ENCODE measurements around the gene APOL6.
A peak's percentile ranks its signal among the peaks of the same experiment; 100 is the strongest.
"Not testable (repeated sequence)": the region's sequence is repeated elsewhere in the genome, so short reads cannot be mapped to it uniquely, and the experiment has no call there.

Gene APOL6

DNA sequence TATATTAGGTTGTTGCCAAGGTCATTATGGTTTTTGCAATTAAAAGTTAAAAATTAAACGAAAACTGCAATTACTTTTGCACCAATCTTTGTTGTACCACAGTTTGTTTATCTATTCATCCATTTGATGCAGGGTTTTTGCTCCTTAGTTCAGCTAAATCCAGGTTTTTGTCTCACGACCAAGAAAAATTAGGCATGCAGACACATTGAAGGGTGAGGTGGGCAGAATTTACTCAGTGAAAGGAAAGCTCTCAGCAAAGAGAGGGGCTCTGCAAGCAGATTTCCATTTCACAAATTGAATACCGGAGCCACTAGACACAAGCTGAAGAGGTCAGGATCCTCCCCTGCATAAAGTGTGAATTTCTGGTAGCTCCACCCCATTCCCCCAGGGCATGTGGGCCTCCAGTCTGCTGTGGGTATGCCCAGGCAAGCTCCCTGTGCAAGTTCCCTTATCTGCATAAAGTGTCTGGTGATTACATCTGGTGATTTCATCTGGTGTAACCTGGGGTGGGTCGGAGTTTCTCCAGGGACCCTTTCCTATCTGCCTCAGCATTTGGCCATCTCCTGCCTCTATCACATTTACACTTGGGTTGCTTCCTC is 33.3 kb downstream of the APOL6 start:
- no peak for DNase-seq

- DNase-seq = no peak
Measured at GRCh38 chr22:35683560-35683959, 35.3 kb downstream of the APOL6 start.

DNA sequence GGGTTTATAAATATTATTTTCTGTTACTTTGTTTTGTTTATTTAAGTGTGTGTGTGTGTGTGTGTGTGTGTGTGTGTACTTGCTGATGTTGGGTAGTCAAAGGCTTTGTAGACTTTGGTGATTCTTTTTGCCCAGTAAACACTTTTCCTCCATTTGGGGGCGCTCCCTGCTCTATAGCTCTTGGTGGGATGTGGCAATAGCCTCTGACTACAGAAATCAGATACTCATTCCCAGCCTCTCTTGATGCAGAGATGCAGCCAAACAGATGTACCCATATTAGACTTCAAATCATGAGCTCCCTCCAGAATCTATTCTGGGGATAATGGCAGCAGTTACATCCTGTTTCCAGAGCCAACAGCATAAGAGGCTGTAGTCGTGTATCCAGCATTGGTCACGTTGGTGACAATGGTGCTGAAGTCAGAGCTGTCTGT is 36.0 kb downstream of the APOL6 start:
- no peak for DNase-seq

DNA sequence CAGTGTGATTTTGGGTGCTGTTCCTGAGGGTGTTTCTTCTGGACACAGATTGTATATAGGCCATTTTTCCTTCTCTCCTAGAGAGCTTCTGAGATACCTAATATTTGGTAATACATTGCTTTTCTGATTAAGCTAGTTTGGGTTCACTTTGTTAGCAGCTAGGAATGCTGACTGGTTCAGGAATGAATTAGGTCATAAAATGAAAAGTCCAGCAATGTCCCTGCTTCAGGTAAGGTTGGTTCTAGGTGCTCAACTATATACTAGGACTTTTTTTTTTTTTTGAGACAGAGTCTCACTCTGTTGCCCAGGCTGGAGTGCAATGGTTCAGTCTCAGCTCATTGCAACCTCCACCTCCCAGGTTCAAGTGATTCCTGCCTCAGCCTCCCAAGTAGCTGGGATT is 36.5 kb downstream of the APOL6 start:
- DNase-seq = no peak

DNA sequence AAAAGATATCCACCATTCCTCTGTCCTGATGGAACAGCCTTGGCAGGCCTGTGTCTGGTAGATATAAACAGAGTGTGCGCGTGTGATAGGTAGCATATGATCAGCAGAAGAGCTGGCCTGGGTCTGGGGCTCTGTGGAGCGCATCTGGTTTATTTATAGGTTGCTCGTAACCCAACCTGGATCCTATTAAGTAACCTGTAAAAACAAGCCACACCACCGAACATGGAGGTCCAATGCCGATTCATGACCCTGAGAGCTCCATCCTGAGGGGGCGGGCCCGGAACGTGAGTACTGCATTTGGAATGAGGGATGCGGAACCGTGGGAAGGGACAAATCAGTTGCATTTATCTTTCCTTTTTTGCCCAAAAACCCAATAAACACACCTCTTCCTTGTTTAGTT is 37.5 kb downstream of the APOL6 start:
- DNase-seq = no peak

GRCh38 chr22:35686298-35686697 is 38.1 kb downstream of the APOL6 start:
- no peak for DNase-seq

GRCh38 chr22:35687461-35687860 is 39.2 kb downstream of the APOL6 start:
- DNase-seq = no peak

DNA sequence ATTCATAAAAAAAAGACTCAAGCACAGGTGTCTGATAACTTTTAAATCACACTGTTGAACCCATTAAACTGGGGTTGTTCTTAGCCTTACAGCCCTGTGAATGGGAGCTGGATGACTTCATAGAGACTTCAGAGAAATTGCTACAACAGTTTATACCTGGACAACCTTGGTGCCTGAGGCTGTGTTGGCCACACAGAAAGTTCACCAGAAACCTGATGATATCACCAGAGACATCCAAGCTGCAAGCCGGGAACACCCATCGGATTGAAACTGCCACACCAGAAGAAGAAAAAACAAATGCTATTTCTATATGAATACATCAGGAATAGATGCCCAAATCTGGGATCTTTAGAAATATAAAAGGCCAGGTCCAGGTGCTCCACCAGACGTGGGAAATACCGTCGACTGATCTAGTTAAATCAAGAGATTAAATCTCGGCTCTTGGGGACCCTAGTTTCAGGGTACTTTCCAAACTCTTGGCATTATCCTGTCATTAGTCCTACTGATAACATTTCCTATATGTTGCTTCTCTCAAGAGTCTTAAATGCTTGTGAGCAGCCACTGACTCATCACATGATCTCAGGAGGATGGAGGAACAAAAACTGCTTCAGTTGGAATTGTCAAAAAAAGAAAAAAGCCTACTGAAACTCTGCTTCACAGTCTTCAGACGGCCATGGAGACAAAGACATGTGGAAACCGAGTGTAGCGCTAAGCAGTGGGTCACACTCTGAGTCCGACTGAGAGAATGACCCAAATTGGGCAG is 40.8 kb downstream of the APOL6 start:
- no peak for DNase-seq

DNA sequence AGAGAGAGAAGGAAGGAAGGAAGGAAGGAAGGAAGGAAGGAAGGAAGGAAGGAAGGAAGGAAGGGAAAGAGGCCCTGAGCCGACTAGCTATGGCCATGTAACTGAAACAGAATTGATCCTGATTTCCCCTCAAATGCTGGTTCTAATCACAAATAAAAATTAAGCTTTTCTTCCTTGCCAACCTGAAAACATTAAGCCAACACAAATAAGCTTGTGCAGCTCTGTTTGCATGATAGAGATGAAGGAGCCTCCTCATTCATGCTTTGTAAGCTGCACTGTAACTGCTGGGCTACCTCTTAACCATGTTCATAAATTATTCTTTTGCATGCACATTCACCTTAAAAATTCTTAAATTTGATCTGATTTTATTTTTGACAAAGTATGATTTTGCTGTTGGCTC is 41.8 kb downstream of the APOL6 start:
- DNase-seq = no peak

- peak in 1 of 5 donors; percentile 10 for DNase-seq
Measured at GRCh38 chr22:35695202-35695601, 47.0 kb downstream of the APOL6 start.

DNA sequence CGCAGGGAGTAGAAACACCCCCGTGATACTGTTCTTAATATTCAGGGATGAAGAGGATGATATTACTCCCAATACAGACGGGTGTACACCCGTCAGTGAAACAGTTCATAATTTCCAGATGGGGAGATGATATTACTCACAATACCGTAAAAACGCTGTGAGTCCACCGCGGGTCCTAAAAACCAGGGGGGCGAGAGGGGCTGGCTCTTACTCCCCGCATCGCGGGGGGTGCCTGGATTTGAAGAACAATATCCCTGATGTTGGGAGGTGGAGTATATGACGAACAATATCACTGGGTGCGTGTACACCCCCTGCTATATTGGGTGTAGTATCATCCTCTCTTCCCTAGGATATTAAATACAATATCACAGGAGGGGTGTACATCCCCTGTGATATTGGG is 48.9 kb downstream of the APOL6 start:
- DNase-seq = peak in 1 of 5 donors; percentile 26

DNA sequence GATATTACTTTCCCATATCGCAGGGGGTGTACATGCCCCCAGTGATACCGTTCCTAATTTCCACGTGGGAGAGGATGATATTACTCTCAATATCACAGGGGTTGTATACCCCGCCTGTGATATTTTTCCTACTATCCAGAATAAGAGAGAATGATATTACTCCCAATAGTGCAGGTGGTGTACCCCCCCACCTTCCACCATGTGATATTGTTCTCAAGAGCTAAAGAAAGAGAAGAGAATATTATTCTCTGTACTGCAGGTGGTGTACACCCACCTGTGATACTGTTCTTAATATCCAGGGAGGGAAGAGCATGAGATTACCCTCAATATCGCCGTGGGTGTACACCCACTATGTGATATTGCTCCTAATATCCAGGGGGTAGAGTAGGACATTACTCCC is 51.6 kb downstream of the APOL6 start:
- not testable (repeated sequence) for DNase-seq

DNA sequence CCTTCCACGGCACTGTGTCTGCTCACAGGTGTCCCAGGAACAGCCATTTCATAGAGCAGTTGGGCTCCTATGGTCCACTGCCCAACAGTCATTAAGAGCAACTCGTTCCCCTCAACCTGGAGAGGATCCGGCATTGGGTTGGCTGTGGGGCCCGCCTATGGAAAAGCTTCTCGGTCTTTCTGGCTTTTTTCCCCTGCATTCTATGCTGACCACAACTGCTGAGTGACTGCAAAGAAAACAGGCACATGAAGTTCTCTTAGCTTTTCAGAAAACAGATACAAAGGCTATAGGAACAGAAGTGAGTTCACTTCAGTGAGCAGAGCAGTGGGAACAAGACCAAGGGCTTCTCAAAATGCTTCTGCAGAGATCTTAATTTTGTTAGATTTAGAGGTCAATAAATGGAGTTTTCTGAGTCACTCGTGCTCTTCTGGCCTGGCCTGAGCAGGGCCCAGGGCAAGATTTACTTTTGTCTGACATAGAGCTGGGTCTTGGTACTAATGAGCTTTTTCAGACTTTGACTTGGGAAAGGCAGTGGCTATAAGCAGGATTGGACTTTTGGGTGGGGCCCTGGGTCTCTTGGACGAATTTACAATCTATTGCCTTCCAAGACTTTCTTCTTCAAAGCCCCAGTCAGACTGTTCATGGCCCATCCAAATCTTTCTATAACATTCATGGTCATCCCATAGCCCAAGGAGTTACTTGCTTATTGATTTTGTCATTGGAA is 55.8 kb downstream of the APOL6 start:
- no peak for DNase-seq

GRCh38 chr22:35705141-35705540 is 56.9 kb downstream of the APOL6 start:
- DNase-seq = no peak

DNA sequence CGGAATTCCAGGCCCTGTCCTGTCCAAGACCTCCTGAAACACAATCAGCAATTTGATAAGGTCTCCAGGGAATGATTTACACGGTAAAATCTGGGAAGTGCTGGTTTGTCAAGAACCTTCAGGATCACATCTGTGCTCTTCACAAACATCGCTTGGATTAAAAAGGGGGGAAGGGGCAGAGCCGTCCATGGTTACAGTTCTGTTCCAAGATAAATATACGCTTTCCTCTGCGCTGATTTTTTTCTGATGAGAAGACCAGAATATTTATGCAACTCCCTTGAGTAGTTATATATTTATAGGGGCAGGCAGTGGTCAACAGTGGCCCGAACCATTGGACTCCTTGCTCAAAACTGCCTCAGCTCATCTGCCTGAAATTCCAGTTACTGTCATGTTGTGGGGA is 60.2 kb downstream of the APOL6 start:
- no peak for DNase-seq

DNA sequence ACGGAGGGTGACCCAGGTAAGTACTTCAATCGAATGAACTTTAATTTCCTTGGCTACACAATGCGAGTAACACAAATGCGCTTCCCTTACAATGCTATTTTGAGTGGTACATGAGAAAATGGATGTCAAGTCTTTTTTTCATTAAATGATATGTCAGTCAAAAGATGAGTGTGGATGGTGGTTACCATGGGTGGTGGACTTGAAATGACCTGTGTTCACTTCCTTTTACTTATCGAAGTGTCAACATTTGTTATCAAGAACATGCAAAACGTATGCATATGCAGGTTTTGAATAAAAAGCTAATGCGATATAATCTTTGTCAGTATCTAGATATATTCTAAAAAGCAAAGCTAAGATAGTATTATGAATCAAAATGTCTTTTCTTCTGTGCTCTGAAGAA is 60.7 kb downstream of the APOL6 start:
- no peak for DNase-seq

- no peak for DNase-seq
Measured at GRCh38 chr22:35711336-35711735, 63.1 kb downstream of the APOL6 start.

GRCh38 chr22:35712672-35713071 is 64.4 kb downstream of the APOL6 start:
- no peak for DNase-seq

- DNase-seq = no peak
Measured at GRCh38 chr22:35717572-35717971, 69.3 kb downstream of the APOL6 start, which contains the start of gene APOL5. APOL5 (plus strand) TSS chr22:35717872; CDS start chr22:35717872, 0 bp downstream.

Data from T-helper 1 cell (primary cell).